ENCODE measurements around the gene ATXN7. TPM values are rescaled to one million over a fixed set of nuclear protein-coding genes. Genes with fewer than 3 reads are reported as not detected.
A peak's percentile ranks its signal among the peaks of the same experiment; 100 is the strongest.

ATXN7 gene
- total RNA-seq, 2 donors from 2014 or later, result 38.6 to 50.2 TPM

GRCh38 chr3:63853106-63853505 lies 10.6 kb upstream of the ATXN7 start:
- Mint-ChIP-seq H3K9me3 (no peaks in the 10 kb centered on the region), H3K27me3 (no peaks in the 10 kb centered on the region), H3K4me3 (no peak overlapping the region), H3K4me1 (peaks cover 13% of the 10 kb centered on the region), H3K36me3 (ENCODE audit: low read depth) (no peaks in the 10 kb centered on the region), H3K27ac (no peak overlapping the region)
- ATAC-seq (replicated peaks), result no peak

DNA sequence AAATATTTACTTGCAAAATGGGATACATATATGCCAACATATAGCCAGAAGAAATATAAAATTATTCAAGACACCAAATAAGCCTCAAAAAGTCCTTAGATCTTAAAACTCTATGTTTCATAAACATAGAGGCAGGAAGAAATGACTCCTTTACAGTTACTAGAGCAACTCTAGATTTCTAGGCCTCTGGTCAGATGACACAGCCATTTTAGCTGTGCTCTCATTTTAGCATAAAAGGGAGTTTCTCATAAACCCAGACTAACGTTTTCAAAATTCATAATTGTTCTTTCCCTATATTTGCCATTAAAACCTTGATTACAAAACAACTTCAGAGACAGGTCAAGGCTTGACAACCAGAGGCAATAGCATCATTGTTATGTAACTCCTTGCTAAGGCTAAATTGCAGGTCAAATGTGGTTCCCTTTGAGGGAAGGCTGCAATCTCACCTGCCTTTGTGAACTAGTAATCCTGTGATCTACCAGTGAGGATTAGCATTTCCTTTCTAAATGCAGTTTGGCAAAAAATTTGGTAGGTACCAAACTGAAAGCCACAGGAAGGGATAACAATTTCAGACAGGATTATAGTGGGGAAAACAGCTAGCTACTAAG lies 8.2 kb upstream of the ATXN7 start:
- Mint-ChIP-seq H3K4me1 (peaks cover 13% of the 10 kb centered on the region), H3K27me3 (no peaks in the 10 kb centered on the region), H3K36me3 (ENCODE audit: low read depth) (no peaks in the 10 kb centered on the region), H3K27ac (no peak overlapping the region), H3K4me3 (no peak overlapping the region), H3K9me3 (no peaks in the 10 kb centered on the region)
- peak; percentile 55 for ATAC-seq (replicated peaks)

GRCh38 chr3:63857311-63857710 lies 6.4 kb upstream of the ATXN7 start:
- Mint-ChIP-seq H3K4me1 (peaks cover 12% of the 10 kb centered on the region), H3K27ac (no peak overlapping the region)

GRCh38 chr3:63860776-63861175 lies 2.9 kb upstream of the ATXN7 start:
- H3K4me1 Mint-ChIP-seq, result peaks cover 22% of the 10 kb centered on the region
- no peak overlapping the region for H3K27ac Mint-ChIP-seq
- no peaks in the 10 kb centered on the region for H3K9me3 Mint-ChIP-seq
- no peak for ATAC-seq (replicated peaks)
- H3K36me3 Mint-ChIP-seq (ENCODE audit: low read depth), result peaks cover 22% of the 10 kb centered on the region
- H3K27me3 Mint-ChIP-seq, result no peaks in the 10 kb centered on the region
- H3K4me3 Mint-ChIP-seq, result no peak overlapping the region

More at GRCh38 chr3:63857311-63857710, 6.4 kb upstream of the ATXN7 start:
- H3K4me3 Mint-ChIP-seq, result no peak overlapping the region
- H3K9me3 Mint-ChIP-seq, result no peaks in the 10 kb centered on the region
- no peaks in the 10 kb centered on the region for H3K36me3 Mint-ChIP-seq (ENCODE audit: low read depth)
- ATAC-seq (replicated peaks), result no peak
- no peaks in the 10 kb centered on the region for H3K27me3 Mint-ChIP-seq

GRCh38 chr3:63861306-63861705 lies 2.4 kb upstream of the ATXN7 start:
- Mint-ChIP-seq H3K4me3 (no peak overlapping the region), H3K4me1 (peaks cover 22% of the 10 kb centered on the region), H3K27me3 (no peaks in the 10 kb centered on the region), H3K36me3 (ENCODE audit: low read depth) (peaks cover 27% of the 10 kb centered on the region), H3K9me3 (no peaks in the 10 kb centered on the region), H3K27ac (peak overlapping the region; percentile 10)
- no peak for ATAC-seq (replicated peaks)

DNA sequence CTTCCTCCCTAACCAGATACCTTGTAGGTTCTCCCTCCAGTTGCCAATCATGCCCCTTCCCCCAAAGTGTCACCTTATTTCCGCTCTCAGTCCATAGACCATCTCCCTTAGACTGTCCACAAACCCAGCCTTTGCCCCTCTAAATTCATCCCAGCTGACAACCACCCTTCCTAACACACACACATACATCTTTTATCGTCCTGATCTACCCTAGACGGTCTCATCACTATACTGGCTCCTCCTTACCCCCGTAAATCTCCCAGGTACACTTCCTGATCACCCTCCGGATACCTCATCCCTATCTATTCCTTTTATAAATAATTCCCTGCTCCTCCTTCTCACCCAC lies 890 bp upstream of the ATXN7 start:
- peaks cover 39% of the 10 kb centered on the region for H3K36me3 Mint-ChIP-seq (ENCODE audit: low read depth)
- H3K27me3 Mint-ChIP-seq, result no peaks in the 10 kb centered on the region
- no peaks in the 10 kb centered on the region for H3K9me3 Mint-ChIP-seq
- peak overlapping the region; percentile 90 for H3K27ac Mint-ChIP-seq
- ATAC-seq (replicated peaks), result peak; percentile 19
- peak overlapping the region; percentile 88 for H3K4me3 Mint-ChIP-seq
- peaks cover 22% of the 10 kb centered on the region for H3K4me1 Mint-ChIP-seq

DNA sequence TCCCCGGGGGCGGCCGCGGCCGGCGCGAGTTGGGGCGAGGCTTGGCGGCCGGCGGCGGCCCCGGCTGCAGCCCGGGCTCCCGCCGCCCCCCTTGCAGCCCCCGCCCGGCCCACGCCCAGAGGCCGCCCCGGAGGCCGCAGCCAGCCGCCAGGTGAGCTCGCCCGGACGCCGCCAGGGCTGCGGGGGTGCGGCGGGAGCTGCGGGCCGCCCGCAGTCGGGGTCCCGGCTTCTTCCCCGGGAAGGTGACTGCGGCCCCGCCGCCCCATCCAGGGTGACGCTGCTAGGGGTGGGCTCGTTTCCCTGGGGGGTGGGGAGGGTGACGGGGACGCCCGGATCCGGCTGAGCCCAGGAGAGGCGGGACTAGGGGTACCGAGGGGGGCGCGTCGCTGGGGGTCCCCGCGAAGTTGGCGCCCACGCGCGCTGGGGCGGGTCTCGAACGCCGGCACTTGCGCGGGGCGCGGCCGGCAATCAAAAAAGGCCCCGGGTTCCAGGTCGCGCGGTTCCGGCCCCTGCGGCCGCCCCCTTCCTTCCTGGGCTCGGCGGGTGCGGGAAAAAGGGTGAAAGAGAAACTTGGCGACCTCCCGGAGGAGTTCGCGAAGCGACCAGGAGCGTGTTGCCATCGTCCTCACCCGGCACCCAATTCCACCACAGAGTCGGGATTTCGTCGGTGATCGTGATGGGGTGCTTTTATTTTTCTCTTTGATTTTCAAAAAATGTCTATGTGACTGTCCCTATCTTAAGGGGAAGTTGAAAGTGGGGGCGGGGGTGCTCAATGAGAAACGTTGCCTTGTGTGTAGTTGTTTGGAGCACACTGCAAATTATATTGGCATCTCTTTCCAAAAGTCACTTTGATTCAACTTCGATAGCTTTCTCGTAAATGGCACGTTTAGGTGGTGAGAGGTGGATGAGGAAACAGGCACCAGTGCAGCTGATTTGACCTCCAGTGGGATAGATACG lies 619 bp downstream of the ATXN7 start:
- peaks cover 28% of the 10 kb centered on the region for H3K4me1 Mint-ChIP-seq
- peaks cover 39% of the 10 kb centered on the region for H3K36me3 Mint-ChIP-seq (ENCODE audit: low read depth)
- H3K4me3 Mint-ChIP-seq, result peak overlapping the region; percentile 96
- peak; percentile 44 for ATAC-seq (replicated peaks)
- peak overlapping the region; percentile 95 for H3K27ac Mint-ChIP-seq
- H3K27me3 Mint-ChIP-seq, result no peaks in the 10 kb centered on the region
- H3K9me3 Mint-ChIP-seq, result no peaks in the 10 kb centered on the region

DNA sequence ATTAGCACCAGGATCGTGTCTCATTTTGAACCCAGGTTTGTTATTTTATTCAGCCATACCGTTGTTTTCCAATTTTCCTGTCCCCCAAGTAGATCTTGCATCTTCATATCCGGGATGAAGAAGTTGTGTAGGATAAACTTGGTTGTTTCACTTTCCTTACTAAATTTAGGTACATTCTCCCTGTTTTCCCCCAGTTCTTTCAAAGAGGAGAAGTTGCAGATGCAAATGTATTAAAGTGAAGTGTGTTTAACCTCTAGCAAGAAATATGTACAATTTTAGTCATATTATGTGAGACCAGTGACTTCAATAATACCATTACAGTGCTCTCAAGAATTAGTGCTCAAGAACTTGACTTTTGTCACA lies 1.3 kb downstream of the ATXN7 start:
- H3K36me3 Mint-ChIP-seq (ENCODE audit: low read depth), result peaks cover 39% of the 10 kb centered on the region
- ATAC-seq (replicated peaks), result no peak
- H3K4me3 Mint-ChIP-seq, result peak overlapping the region; percentile 96
- H3K9me3 Mint-ChIP-seq, result no peaks in the 10 kb centered on the region
- peaks cover 28% of the 10 kb centered on the region for H3K4me1 Mint-ChIP-seq
- no peaks in the 10 kb centered on the region for H3K27me3 Mint-ChIP-seq
- H3K27ac Mint-ChIP-seq, result peak overlapping the region; percentile 95

- Mint-ChIP-seq H3K4me3 (no peak overlapping the region), H3K27ac (no peak overlapping the region), H3K9me3 (no peaks in the 10 kb centered on the region), H3K4me1 (peaks cover 32% of the 10 kb centered on the region), H3K36me3 (ENCODE audit: low read depth) (peaks cover 39% of the 10 kb centered on the region), H3K27me3 (no peaks in the 10 kb centered on the region)
- no peak for ATAC-seq (replicated peaks)
Observed at GRCh38 chr3:63867225-63867624, 3.6 kb downstream of the ATXN7 start.

GRCh38 chr3:63869940-63870614 lies 6.4 kb downstream of the ATXN7 start:
- H3K27ac Mint-ChIP-seq, result no peak overlapping the region

GRCh38 chr3:63870615-63871005 lies 6.9 kb downstream of the ATXN7 start:
- no peak for ATAC-seq (replicated peaks)
- H3K4me1 Mint-ChIP-seq, result peaks cover 32% of the 10 kb centered on the region
- no peak overlapping the region for H3K27ac Mint-ChIP-seq
- H3K4me3 Mint-ChIP-seq, result no peak overlapping the region
- no peaks in the 10 kb centered on the region for H3K27me3 Mint-ChIP-seq
- no peaks in the 10 kb centered on the region for H3K9me3 Mint-ChIP-seq
- peaks cover 24% of the 10 kb centered on the region for H3K36me3 Mint-ChIP-seq (ENCODE audit: low read depth)

More at GRCh38 chr3:63869940-63870614, 6.4 kb downstream of the ATXN7 start:
- Mint-ChIP-seq H3K36me3 (ENCODE audit: low read depth) (peaks cover 28% of the 10 kb centered on the region), H3K27me3 (no peaks in the 10 kb centered on the region), H3K9me3 (no peaks in the 10 kb centered on the region), H3K4me1 (peaks cover 35% of the 10 kb centered on the region), H3K4me3 (no peak overlapping the region)
- ATAC-seq (replicated peaks), result peak; percentile 50

DNA sequence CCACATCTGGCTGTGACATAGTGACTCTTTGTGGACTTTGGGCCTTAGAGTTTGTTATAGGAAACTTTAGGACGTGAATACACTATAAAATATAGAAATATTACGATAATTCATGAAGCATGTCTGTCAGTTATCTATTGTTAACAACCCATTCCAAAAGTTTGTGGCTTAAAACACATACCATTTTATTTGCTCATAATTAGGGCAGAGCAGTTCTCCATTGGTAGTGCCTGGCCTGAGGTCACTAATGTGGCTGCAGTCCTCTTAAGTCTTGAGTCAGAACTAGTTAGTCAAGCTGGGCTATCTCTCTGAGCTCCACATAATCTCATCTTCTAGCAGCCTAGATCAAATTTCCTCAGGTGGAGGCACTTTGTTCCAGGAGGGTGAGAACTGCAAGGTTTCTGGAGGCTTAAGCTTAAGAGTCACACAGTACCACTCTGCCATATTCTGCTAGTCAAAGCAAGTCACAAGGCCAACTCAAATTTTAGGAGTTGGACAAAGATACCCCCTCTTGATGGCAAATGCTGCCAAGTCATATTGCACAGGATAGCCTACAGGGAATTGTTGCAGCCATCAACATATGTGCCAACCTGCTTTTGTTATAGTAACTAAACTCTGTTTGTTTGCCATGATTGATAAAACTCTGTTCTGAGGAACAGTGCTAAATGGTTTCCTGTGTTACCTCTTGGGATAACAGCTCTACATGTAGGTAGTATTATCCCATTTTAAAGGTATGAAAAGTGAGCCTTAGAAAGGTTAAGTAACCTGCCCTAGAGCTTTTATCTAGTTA lies 8.7 kb downstream of the ATXN7 start:
- no peak for ATAC-seq (replicated peaks)
- Mint-ChIP-seq H3K27ac (no peak overlapping the region), H3K9me3 (no peaks in the 10 kb centered on the region), H3K36me3 (ENCODE audit: low read depth) (peaks cover 8% of the 10 kb centered on the region), H3K4me1 (peaks cover 27% of the 10 kb centered on the region), H3K4me3 (no peak overlapping the region), H3K27me3 (no peaks in the 10 kb centered on the region)

GRCh38 chr3:63874769-63875168 lies 11.1 kb downstream of the ATXN7 start:
- no peak for ATAC-seq (replicated peaks)
- H3K4me3 Mint-ChIP-seq, result no peak overlapping the region
- no peak overlapping the region for H3K27ac Mint-ChIP-seq
- peaks cover 7% of the 10 kb centered on the region for H3K36me3 Mint-ChIP-seq (ENCODE audit: low read depth)
- no peaks in the 10 kb centered on the region for H3K9me3 Mint-ChIP-seq
- no peaks in the 10 kb centered on the region for H3K27me3 Mint-ChIP-seq
- peaks cover 36% of the 10 kb centered on the region for H3K4me1 Mint-ChIP-seq

GRCh38 chr3:63875510-63875909 lies 11.8 kb downstream of the ATXN7 start:
- Mint-ChIP-seq H3K27me3 (no peaks in the 10 kb centered on the region), H3K9me3 (no peaks in the 10 kb centered on the region), H3K36me3 (ENCODE audit: low read depth) (peaks cover 7% of the 10 kb centered on the region), H3K4me1 (peaks cover 39% of the 10 kb centered on the region), H3K27ac (no peak overlapping the region), H3K4me3 (no peak overlapping the region)
- ATAC-seq (replicated peaks), result no peak

Data from activated T-helper 17 cell treated with anti-CD3 and anti-CD28 coated beads, Interleukin-2, amount 50 U/mL, for 72 hours (primary cell).